DOHH2 (cell line): Measurements from ENCODE around the gene CD302.

ENCODE experiments used
- EZH2phosphoT487 ChIP-seq: fragments of 200-600 bp; sonication (generic); IDR thresholded peaks from 2 replicates; pipeline ENCODE4 v1.6.1; 2017; ENCODE audit warnings: borderline replicate concordance, mild to moderate bottlenecking, antibody characterized with exemption, low read length, moderate library complexity, mixed read lengths
- TF ChIP-seq, protein P1 (sequence below): fragments of 200-600 bp; sonication (generic); IDR thresholded peaks from one replicate; pipeline ENCODE4 v1.5.1; 2014; ENCODE audit warnings: antibody characterized with exemption, mild to moderate bottlenecking, low read depth, low read length; ENCODE audit not compliant: poor library complexity, severe bottlenecking

DNA sequence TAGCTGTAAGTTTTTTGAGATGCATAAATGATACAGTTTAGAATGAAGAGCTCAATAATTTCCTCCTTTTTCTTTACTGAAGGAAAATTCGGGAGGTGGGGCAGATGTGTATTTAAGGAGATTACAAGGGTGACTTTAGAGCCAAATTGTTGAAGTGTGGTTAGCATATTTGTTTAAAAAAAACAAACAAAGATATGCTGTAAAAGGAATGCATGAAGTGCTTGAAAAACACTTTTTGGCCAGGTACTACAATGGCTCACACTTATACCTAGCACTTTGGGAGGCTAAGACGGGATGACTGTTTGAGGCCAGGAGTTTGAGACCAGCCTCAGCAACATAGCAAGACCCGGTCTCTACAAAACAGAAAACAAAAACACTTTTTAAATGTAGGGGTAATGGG is 38.4 kb downstream of the CD302 start:
- TF ChIP-seq, protein P1, sequence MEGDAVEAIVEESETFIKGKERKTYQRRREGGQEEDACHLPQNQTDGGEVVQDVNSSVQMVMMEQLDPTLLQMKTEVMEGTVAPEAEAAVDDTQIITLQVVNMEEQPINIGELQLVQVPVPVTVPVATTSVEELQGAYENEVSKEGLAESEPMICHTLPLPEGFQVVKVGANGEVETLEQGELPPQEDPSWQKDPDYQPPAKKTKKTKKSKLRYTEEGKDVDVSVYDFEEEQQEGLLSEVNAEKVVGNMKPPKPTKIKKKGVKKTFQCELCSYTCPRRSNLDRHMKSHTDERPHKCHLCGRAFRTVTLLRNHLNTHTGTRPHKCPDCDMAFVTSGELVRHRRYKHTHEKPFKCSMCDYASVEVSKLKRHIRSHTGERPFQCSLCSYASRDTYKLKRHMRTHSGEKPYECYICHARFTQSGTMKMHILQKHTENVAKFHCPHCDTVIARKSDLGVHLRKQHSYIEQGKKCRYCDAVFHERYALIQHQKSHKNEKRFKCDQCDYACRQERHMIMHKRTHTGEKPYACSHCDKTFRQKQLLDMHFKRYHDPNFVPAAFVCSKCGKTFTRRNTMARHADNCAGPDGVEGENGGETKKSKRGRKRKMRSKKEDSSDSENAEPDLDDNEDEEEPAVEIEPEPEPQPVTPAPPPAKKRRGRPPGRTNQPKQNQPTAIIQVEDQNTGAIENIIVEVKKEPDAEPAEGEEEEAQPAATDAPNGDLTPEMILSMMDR, result no peak
- TF ChIP-seq EZH2phosphoT487, result no peak
